Left ventricle myocardium inferior (tissue), 1 donor: ENCODE measurements around the gene KCTD12. TPM values are rescaled to one million over a fixed set of nuclear protein-coding genes. Genes with fewer than 3 reads are reported as not detected.
"Not testable (repeated sequence)": the region's sequence is repeated elsewhere in the genome, so short reads cannot be mapped to it uniquely, and the experiment has no call there.

Source experiments
- DNase-seq: peaks from one replicate; pipeline ENCODE4 v3.0.0-alpha.2; 2020
- H3K27ac ChIP-seq: fragments of 200-600 bp; replicated peaks from 2 replicates; pipeline ENCODE4 v1.8.0; 2021
- H3K27me3 ChIP-seq: fragments of 200-600 bp; 2 replicates; pipeline ENCODE4 v1.8.0; 2021; ENCODE audit warnings: low read depth
- H3K36me3 ChIP-seq: fragments of 200-600 bp; 2 replicates; pipeline ENCODE4 v1.8.0; 2021
- H3K4me1 ChIP-seq: fragments of 200-600 bp; 2 replicates; pipeline ENCODE4 v1.8.0; 2021
- H3K4me3 ChIP-seq: fragments of 200-600 bp; 2 replicates; pipeline ENCODE4 v1.8.0; 2021; ENCODE audit warnings: mild to moderate bottlenecking, moderate library complexity
- H3K9me3 ChIP-seq: fragments of 200-600 bp; replicated peaks from 2 replicates; pipeline ENCODE4 v1.8.0; 2021
- CTCF ChIP-seq: fragments of 200-600 bp; IDR thresholded peaks from 2 replicates; pipeline ENCODE4 v1.8.0; 2021; ENCODE audit warnings: antibody characterized with exemption, mild to moderate bottlenecking, borderline replicate concordance
- intact Hi-C: fragments of 100-400 bp; cut with micrococcal nuclease; formaldehyde crosslinking; loops from one replicate; pipeline ENCODE4 v1.11.0; 2022
- total RNA-seq: library from RNA; stranded (reverse); fragmentation: NEBNext Ultra II Directional; extraction: Animal tissue kit (Norgen Biotek cat#: 25700); gene quantifications from one replicate; pipeline ENCODE4 v1.2.1, GENCODE V29; 2021
- donor health status: DM: no; HTN: yes; CAD: no; lungs with severe emphysema.

KCTD12 gene
- total RNA-seq, 1 donor from 2014 or later = 37.2 TPM

- DNase-seq = no peak
- intact Hi-C loops = no loop called here
- no peaks in the 10 kb centered on the region for H3K36me3 ChIP-seq
- H3K9me3 ChIP-seq = peaks cover 19% of the 10 kb centered on the region
- no peaks in the 10 kb centered on the region for H3K4me1 ChIP-seq
- TF ChIP-seq CTCF = no peak
- no peaks in the 10 kb centered on the region for H3K27me3 ChIP-seq
- H3K4me3 ChIP-seq = no peak overlapping the region
- no peak overlapping the region for H3K27ac ChIP-seq
These were observed 42.3 kb upstream of the KCTD12 start for GRCh38 chr13:76928456-76928855.

- DNase-seq = no peak
- no peaks in the 10 kb centered on the region for H3K27me3 ChIP-seq
- TF ChIP-seq CTCF = no peak
- no peaks in the 10 kb centered on the region for H3K36me3 ChIP-seq
- peaks cover 19% of the 10 kb centered on the region for H3K9me3 ChIP-seq
- no peaks in the 10 kb centered on the region for H3K4me1 ChIP-seq
- no peak overlapping the region for H3K4me3 ChIP-seq
- intact Hi-C loops = no loop called here
- no peak overlapping the region for H3K27ac ChIP-seq
These were observed 41.8 kb upstream of the KCTD12 start for GRCh38 chr13:76927955-76928354.

GRCh38 chr13:76925115-76925514 is 38.9 kb upstream of the KCTD12 start:
- no peak overlapping the region for H3K4me3 ChIP-seq
- intact Hi-C loops = no loop called here
- no peaks in the 10 kb centered on the region for H3K9me3 ChIP-seq
- no peak overlapping the region for H3K27ac ChIP-seq
- no peak for TF ChIP-seq CTCF
- H3K27me3 ChIP-seq = peaks cover 6% of the 10 kb centered on the region
- no peak for DNase-seq
- H3K36me3 ChIP-seq = no peaks in the 10 kb centered on the region
- no peaks in the 10 kb centered on the region for H3K4me1 ChIP-seq

GRCh38 chr13:76921516-76921915 is 35.3 kb upstream of the KCTD12 start:
- H3K4me1 ChIP-seq = no peaks in the 10 kb centered on the region
- no peak overlapping the region for H3K27ac ChIP-seq
- H3K9me3 ChIP-seq = no peaks in the 10 kb centered on the region
- H3K27me3 ChIP-seq = peaks cover 9% of the 10 kb centered on the region
- H3K4me3 ChIP-seq = no peak overlapping the region
- intact Hi-C loops = no loop called here
- no peaks in the 10 kb centered on the region for H3K36me3 ChIP-seq
- no peak for DNase-seq
- no peak for TF ChIP-seq CTCF

- H3K27ac ChIP-seq, H3K27me3 ChIP-seq, H3K36me3 ChIP-seq, H3K4me1 ChIP-seq, DNase-seq, H3K9me3 ChIP-seq, intact Hi-C loops, H3K4me3 ChIP-seq: not testable (repeated sequence)
These were observed 31.7 kb upstream of the KCTD12 start for GRCh38 chr13:76917755-76918481.

GRCh38 chr13:76917095-76917494 is 30.9 kb upstream of the KCTD12 start:
- DNase-seq = no peak
- intact Hi-C loops = no loop called here
- TF ChIP-seq CTCF = no peak
- Histone ChIP-seq H3K4me1 (no peaks in the 10 kb centered on the region), H3K36me3 (no peaks in the 10 kb centered on the region), H3K9me3 (no peaks in the 10 kb centered on the region), H3K27ac (no peak overlapping the region), H3K4me3 (no peak overlapping the region), H3K27me3 (peaks cover 9% of the 10 kb centered on the region)
